ENCODE results near the gene SESN1. TPM values are rescaled to one million over a fixed set of nuclear protein-coding genes. Genes with fewer than 3 reads are reported as not detected.

SESN1 gene
- total RNA-seq, 1 experiment from 2014 or later = 1.9 TPM

GRCh38 chr6:108966251-108966650, 128.4 kb downstream of the SESN1 start:
- Histone ChIP-seq H3K27me3 (ENCODE audit: low read length) (no peaks in the 10 kb centered on the region), H3K9ac (ENCODE audit: low read length) (no peak overlapping the region), H3K9me3 (ENCODE audit: low read length) (no peaks in the 10 kb centered on the region), H3K27ac (ENCODE audit: low read length) (no peak overlapping the region), H3K4me3 (ENCODE audit: low read length) (no peak overlapping the region), H2AFZ (ENCODE audit: low read length) (no peak overlapping the region), H3K79me2 (ENCODE audit: low read length) (no peaks in the 10 kb centered on the region), H4K20me1 (ENCODE audit: insufficient read depth, low read depth, low read length) (no peaks in the 10 kb centered on the region), H3K9me2 (replicated peaks; ENCODE audit: insufficient read depth, low read length) (no peaks in the 10 kb centered on the region), H3K4me2 (ENCODE audit: low read depth, low read length, poor library complexity, severe bottlenecking) (no peak overlapping the region), H3K4me1 (ENCODE audit: low read length) (no peaks in the 10 kb centered on the region), H3K36me3 (ENCODE audit: insufficient read depth, low read length) (no peaks in the 10 kb centered on the region)
- DNase-seq = no peak

- no peaks in the 10 kb centered on the region for H4K20me1 ChIP-seq (ENCODE audit: insufficient read depth, low read depth, low read length)
- H3K9me3 ChIP-seq (ENCODE audit: low read length) = no peaks in the 10 kb centered on the region
- no peak overlapping the region for H3K4me3 ChIP-seq (ENCODE audit: low read length)
- H3K27ac ChIP-seq (ENCODE audit: low read length) = no peak overlapping the region
- no peaks in the 10 kb centered on the region for H3K79me2 ChIP-seq (ENCODE audit: low read length)
- no peak overlapping the region for H2AFZ ChIP-seq (ENCODE audit: low read length)
- no peaks in the 10 kb centered on the region for H3K36me3 ChIP-seq (ENCODE audit: insufficient read depth, low read length)
- no peak overlapping the region for H3K4me2 ChIP-seq (ENCODE audit: low read depth, low read length, poor library complexity, severe bottlenecking)
- H3K9ac ChIP-seq (ENCODE audit: low read length) = no peak overlapping the region
- no peaks in the 10 kb centered on the region for H3K27me3 ChIP-seq (ENCODE audit: low read length)
- no peaks in the 10 kb centered on the region for H3K9me2 ChIP-seq (replicated peaks; ENCODE audit: insufficient read depth, low read length)
- no peaks in the 10 kb centered on the region for H3K4me1 ChIP-seq (ENCODE audit: low read length)
- DNase-seq = no peak
These were observed 132.7 kb downstream of the SESN1 start for GRCh38 chr6:108961985-108962384.

- Histone ChIP-seq H3K27me3 (ENCODE audit: low read length) (no peaks in the 10 kb centered on the region), H3K4me1 (ENCODE audit: low read length) (no peaks in the 10 kb centered on the region), H3K4me2 (ENCODE audit: low read depth, low read length, poor library complexity, severe bottlenecking) (no peak overlapping the region), H3K9ac (ENCODE audit: low read length) (no peak overlapping the region), H2AFZ (ENCODE audit: low read length) (no peak overlapping the region), H3K27ac (ENCODE audit: low read length) (no peak overlapping the region), H3K4me3 (ENCODE audit: low read length) (no peak overlapping the region), H4K20me1 (ENCODE audit: insufficient read depth, low read depth, low read length) (no peaks in the 10 kb centered on the region), H3K9me3 (ENCODE audit: low read length) (no peaks in the 10 kb centered on the region), H3K9me2 (replicated peaks; ENCODE audit: insufficient read depth, low read length) (no peaks in the 10 kb centered on the region), H3K79me2 (ENCODE audit: low read length) (no peaks in the 10 kb centered on the region), H3K36me3 (ENCODE audit: insufficient read depth, low read length) (no peaks in the 10 kb centered on the region)
- no peak for DNase-seq
These were observed 133.6 kb downstream of the SESN1 start for GRCh38 chr6:108961077-108961476.

- no peaks in the 10 kb centered on the region for H3K36me3 ChIP-seq (ENCODE audit: insufficient read depth, low read length)
- H4K20me1 ChIP-seq (ENCODE audit: insufficient read depth, low read depth, low read length) = no peaks in the 10 kb centered on the region
- no peak overlapping the region for H3K27ac ChIP-seq (ENCODE audit: low read length)
- H3K9ac ChIP-seq (ENCODE audit: low read length) = no peak overlapping the region
- H3K4me1 ChIP-seq (ENCODE audit: low read length) = no peaks in the 10 kb centered on the region
- H3K9me3 ChIP-seq (ENCODE audit: low read length) = no peaks in the 10 kb centered on the region
- H3K4me2 ChIP-seq (ENCODE audit: low read depth, low read length, poor library complexity, severe bottlenecking) = no peak overlapping the region
- H2AFZ ChIP-seq (ENCODE audit: low read length) = no peak overlapping the region
- no peak overlapping the region for H3K4me3 ChIP-seq (ENCODE audit: low read length)
- no peak for DNase-seq
- H3K27me3 ChIP-seq (ENCODE audit: low read length) = no peaks in the 10 kb centered on the region
- no peaks in the 10 kb centered on the region for H3K79me2 ChIP-seq (ENCODE audit: low read length)
- no peaks in the 10 kb centered on the region for H3K9me2 ChIP-seq (replicated peaks; ENCODE audit: insufficient read depth, low read length)
These were observed 134.0 kb downstream of the SESN1 start for GRCh38 chr6:108960601-108961000.

- no peak for DNase-seq
- H3K36me3 ChIP-seq (ENCODE audit: insufficient read depth, low read length) = no peaks in the 10 kb centered on the region
- H3K9ac ChIP-seq (ENCODE audit: low read length) = no peak overlapping the region
- no peaks in the 10 kb centered on the region for H3K9me2 ChIP-seq (replicated peaks; ENCODE audit: insufficient read depth, low read length)
- no peaks in the 10 kb centered on the region for H3K4me1 ChIP-seq (ENCODE audit: low read length)
- H4K20me1 ChIP-seq (ENCODE audit: insufficient read depth, low read depth, low read length) = no peaks in the 10 kb centered on the region
- H3K4me3 ChIP-seq (ENCODE audit: low read length) = no peak overlapping the region
- no peak overlapping the region for H2AFZ ChIP-seq (ENCODE audit: low read length)
- H3K27me3 ChIP-seq (ENCODE audit: low read length) = no peaks in the 10 kb centered on the region
- no peak overlapping the region for H3K27ac ChIP-seq (ENCODE audit: low read length)
- no peaks in the 10 kb centered on the region for H3K9me3 ChIP-seq (ENCODE audit: low read length)
- no peak overlapping the region for H3K4me2 ChIP-seq (ENCODE audit: low read depth, low read length, poor library complexity, severe bottlenecking)
- no peaks in the 10 kb centered on the region for H3K79me2 ChIP-seq (ENCODE audit: low read length)
These were observed 134.6 kb downstream of the SESN1 start for GRCh38 chr6:108959972-108960582.

- Histone ChIP-seq H3K4me1 (ENCODE audit: low read length) (no peaks in the 10 kb centered on the region), H3K9ac (ENCODE audit: low read length) (no peak overlapping the region), H3K79me2 (ENCODE audit: low read length) (no peaks in the 10 kb centered on the region), H2AFZ (ENCODE audit: low read length) (no peak overlapping the region), H3K9me2 (replicated peaks; ENCODE audit: insufficient read depth, low read length) (no peaks in the 10 kb centered on the region), H3K4me2 (ENCODE audit: low read depth, low read length, poor library complexity, severe bottlenecking) (no peak overlapping the region), H3K27me3 (ENCODE audit: low read length) (no peaks in the 10 kb centered on the region), H3K4me3 (ENCODE audit: low read length) (no peak overlapping the region), H3K36me3 (ENCODE audit: insufficient read depth, low read length) (no peaks in the 10 kb centered on the region), H3K9me3 (ENCODE audit: low read length) (no peaks in the 10 kb centered on the region), H4K20me1 (ENCODE audit: insufficient read depth, low read depth, low read length) (no peaks in the 10 kb centered on the region), H3K27ac (ENCODE audit: low read length) (no peak overlapping the region)
- no peak for DNase-seq
These were observed 135.5 kb downstream of the SESN1 start for GRCh38 chr6:108958900-108959770.

- Histone ChIP-seq H3K9ac (ENCODE audit: low read length) (no peak overlapping the region), H3K4me3 (ENCODE audit: low read length) (no peak overlapping the region), H3K9me2 (replicated peaks; ENCODE audit: insufficient read depth, low read length) (no peaks in the 10 kb centered on the region), H3K36me3 (ENCODE audit: insufficient read depth, low read length) (no peaks in the 10 kb centered on the region), H4K20me1 (ENCODE audit: insufficient read depth, low read depth, low read length) (no peaks in the 10 kb centered on the region), H2AFZ (ENCODE audit: low read length) (no peak overlapping the region), H3K4me2 (ENCODE audit: low read depth, low read length, poor library complexity, severe bottlenecking) (no peak overlapping the region), H3K4me1 (ENCODE audit: low read length) (no peaks in the 10 kb centered on the region), H3K9me3 (ENCODE audit: low read length) (no peaks in the 10 kb centered on the region), H3K79me2 (ENCODE audit: low read length) (no peaks in the 10 kb centered on the region), H3K27ac (ENCODE audit: low read length) (no peak overlapping the region), H3K27me3 (ENCODE audit: low read length) (no peaks in the 10 kb centered on the region)
- no peak for DNase-seq
These were observed 137.4 kb downstream of the SESN1 start for GRCh38 chr6:108957221-108957620.

GRCh38 chr6:108955329-108955949, 139.2 kb downstream of the SESN1 start:
- no peaks in the 10 kb centered on the region for H3K27me3 ChIP-seq (ENCODE audit: low read length)

More at GRCh38 chr6:108955329-108955949, 139.2 kb downstream of the SESN1 start:
- Histone ChIP-seq H3K9me2 (replicated peaks; ENCODE audit: insufficient read depth, low read length) (no peaks in the 10 kb centered on the region), H3K79me2 (ENCODE audit: low read length) (no peaks in the 10 kb centered on the region), H3K36me3 (ENCODE audit: insufficient read depth, low read length) (no peaks in the 10 kb centered on the region), H3K9ac (ENCODE audit: low read length) (no peak overlapping the region), H2AFZ (ENCODE audit: low read length) (no peak overlapping the region), H3K9me3 (ENCODE audit: low read length) (no peaks in the 10 kb centered on the region), H3K4me2 (ENCODE audit: low read depth, low read length, poor library complexity, severe bottlenecking) (no peak overlapping the region), H4K20me1 (ENCODE audit: insufficient read depth, low read depth, low read length) (no peaks in the 10 kb centered on the region), H3K27ac (ENCODE audit: low read length) (no peak overlapping the region), H3K4me1 (ENCODE audit: low read length) (no peaks in the 10 kb centered on the region), H3K4me3 (ENCODE audit: low read length) (no peak overlapping the region)
- DNase-seq = peak; percentile 24
